Endometrial microvascular endothelial cells (primary cell): ENCODE data around the gene SPDYE17. TPM values are rescaled to one million over a fixed set of nuclear protein-coding genes. Genes with fewer than 3 reads are reported as not detected.
"Not testable (repeated sequence)": the region's sequence is repeated elsewhere in the genome, so short reads cannot be mapped to it uniquely, and the experiment has no call there.

ENCODE experiments used
- in situ Hi-C: cut with HindIII; loops from 2 replicates; pipeline ENCODE4 v1.10.0; 2017; ENCODE audit warnings: low sequenced_read_pairs, low pct_unique_long_range_greater_than_20kb; ENCODE audit errors: inconsistent ontology term
- total RNA-seq: library from RNA; depleted of rRNA; stranded (reverse); fragments of >200 nt; gene quantifications from one replicate; pipeline ENCODE4 v1.2.3, GENCODE V29; 2015; ENCODE audit errors: inconsistent ontology term

SPDYE17 gene
- not detected for total RNA-seq

GRCh38 chr7:77032261-77032660, at the start of gene SPDYE17:
TSS of gene SPDYE17 (minus strand) at chr7:77032361. CDS start at chr7:77030570, 1,791 bp downstream.
- in situ Hi-C loops: not testable (repeated sequence)

GRCh38 chr7:77080236-77080635, 48.1 kb upstream of the SPDYE17 start:
- in situ Hi-C loops: not testable (repeated sequence)

GRCh38 chr7:77079624-77080023, 47.5 kb upstream of the SPDYE17 start:
- in situ Hi-C loops: not testable (repeated sequence)

- in situ Hi-C loops: not testable (repeated sequence)
Measured at GRCh38 chr7:77079112-77079511, 47.0 kb upstream of the SPDYE17 start.

GRCh38 chr7:77077060-77077459, 44.9 kb upstream of the SPDYE17 start:
- in situ Hi-C loops: not testable (repeated sequence)

GRCh38 chr7:77074786-77075396, 42.7 kb upstream of the SPDYE17 start:
- in situ Hi-C loops: not testable (repeated sequence)

GRCh38 chr7:77071108-77071507, 38.9 kb upstream of the SPDYE17 start:
- in situ Hi-C loops: not testable (repeated sequence)

GRCh38 chr7:77065869-77066268, 33.7 kb upstream of the SPDYE17 start:
- in situ Hi-C loops: not testable (repeated sequence)

GRCh38 chr7:77063732-77064131, 31.6 kb upstream of the SPDYE17 start:
- in situ Hi-C loops: not testable (repeated sequence)

- in situ Hi-C loops: not testable (repeated sequence)
Measured at GRCh38 chr7:77062557-77062956, 30.4 kb upstream of the SPDYE17 start, which contains the start of gene SPDYE18. TSS of gene SPDYE18 (minus strand) at chr7:77062558. CDS start at chr7:77060512, 2,046 bp downstream.

GRCh38 chr7:77026349-77026748, 5.8 kb downstream of the SPDYE17 start:
- in situ Hi-C loops: not testable (repeated sequence)

- in situ Hi-C loops: not testable (repeated sequence)
Measured at GRCh38 chr7:77010074-77010680, 22.0 kb downstream of the SPDYE17 start.

GRCh38 chr7:77008000-77008399, 24.2 kb downstream of the SPDYE17 start:
- in situ Hi-C loops: not testable (repeated sequence)

GRCh38 chr7:77006127-77007110, 25.7 kb downstream of the SPDYE17 start:
- in situ Hi-C loops: not testable (repeated sequence)

- in situ Hi-C loops: not testable (repeated sequence)
Measured at GRCh38 chr7:77005461-77006057, 26.6 kb downstream of the SPDYE17 start.

- in situ Hi-C loops: not testable (repeated sequence)
Measured at GRCh38 chr7:77004151-77004550, 28.0 kb downstream of the SPDYE17 start.

GRCh38 chr7:77003241-77003640, 28.9 kb downstream of the SPDYE17 start:
- in situ Hi-C loops: not testable (repeated sequence)

GRCh38 chr7:77002678-77003233, 29.4 kb downstream of the SPDYE17 start:
- in situ Hi-C loops: not testable (repeated sequence)

- in situ Hi-C loops: not testable (repeated sequence)
Measured at GRCh38 chr7:77002104-77002503, 30.1 kb downstream of the SPDYE17 start.
